Right lung (tissue), 5 donors: ENCODE data around the gene ZRANB1. TPM values are rescaled to one million over a fixed set of nuclear protein-coding genes. Genes with fewer than 3 reads are reported as not detected.

ENCODE experiments used
- DNase-seq, 2 donors: peaks; one replicate each; pipeline ENCODE4 v3.0.0-alpha.2; 2013
- polyA plus RNA-seq, 5 donors: library from polyadenylated mRNA; unstranded; fragments of 120-200 nt; gene quantifications; one replicate each; pipeline versions ENCODE4 v1.2.1 to v1.2.3, GENCODE V29; 2013; ENCODE audit warnings: inconsistent platforms in 1 of 5, low replicate concordance in 1 of 5; ENCODE audit not compliant: insufficient read length in 5 of 5, insufficient read depth in 1 of 5

The ZRANB1 gene
- polyA plus RNA-seq, 5 donors = 23.1 to 31.2 (median 28.3) TPM

GRCh38 chr10:125034675-125035074 lies 92.8 kb downstream of the ZRANB1 start:
- no peak for DNase-seq

- DNase-seq = no peak
Observed at GRCh38 chr10:125035136-125035535, 93.2 kb downstream of the ZRANB1 start.

GRCh38 chr10:125035588-125036295 lies 93.8 kb downstream of the ZRANB1 start:
- no peak for DNase-seq

GRCh38 chr10:125037145-125037877 lies 95.4 kb downstream of the ZRANB1 start:
- DNase-seq = no peak

Other genes starting within 250 kb of the ZRANB1 start
- 10 to 100 TPM; 12.9 to 28.6 (median 19.2) TPM for gene FAM53B, start 197.7 kb upstream of the ZRANB1 start, polyA plus RNA-seq
- gene EEF1AKMT2, start 150.2 kb upstream of the ZRANB1 start, polyA plus RNA-seq = 10 to 100 TPM; 31.6 to 50.8 (median 34.8) TPM
- gene ABRAXAS2, start 140.3 kb upstream of the ZRANB1 start, polyA plus RNA-seq = 10 to 100 TPM; 16.9 to 26.6 (median 22.5) TPM
- 10 to 100 TPM; 77.4 to 86.8 (median 85.1) TPM for gene CTBP2, start 218.4 kb downstream of the ZRANB1 start, polyA plus RNA-seq